Smooth muscle cell (in vitro differentiated cells): Measurements from ENCODE around the gene SH3RF3. TPM values are rescaled to one million over a fixed set of nuclear protein-coding genes. Genes with fewer than 3 reads are reported as not detected.

ENCODE experiments used
- DNase-seq: peaks from one replicate; lab custom pipeline; 2025; ENCODE audit not compliant: unreplicated experiment; lab: John Stamatoyannopoulos, UW
- H2AFZ ChIP-seq: fragments of 200-600 bp; sonication (generic); 2 replicates; pipeline ENCODE4 v1.6.0; 2016; ENCODE audit warnings: antibody characterized with exemption, low read depth, mild to moderate bottlenecking
- H3F3A ChIP-seq: fragments of 200-600 bp; sonication (generic); 2 replicates; pipeline ENCODE4 v1.6.0; 2017; ENCODE audit warnings: antibody characterized with exemption, low read depth
- H3K27ac ChIP-seq: fragments of 200-600 bp; sonication (generic); 2 replicates; pipeline ENCODE4 v1.5.1; 2016; ENCODE audit warnings: low read depth, mild to moderate bottlenecking
- H3K27me3 ChIP-seq: fragments of 200-600 bp; sonication (generic); 2 replicates; pipeline ENCODE4 v1.6.1; 2016; ENCODE audit warnings: low read depth, mild to moderate bottlenecking
- H3K36me3 ChIP-seq: fragments of 200-600 bp; sonication (generic); 2 replicates; pipeline ENCODE4 v1.5.1; 2016; ENCODE audit warnings: low read depth
- H3K4me1 ChIP-seq: fragments of 200-600 bp; sonication (generic); 2 replicates; pipeline ENCODE4 v1.5.1; 2016; ENCODE audit warnings: low read depth
- H3K4me2 ChIP-seq: fragments of 200-600 bp; sonication (generic); 2 replicates; pipeline ENCODE4 v1.6.0; 2016; ENCODE audit warnings: mild to moderate bottlenecking
- H3K4me3 ChIP-seq: fragments of 200-600 bp; sonication (generic); 2 replicates; pipeline ENCODE4 v1.5.1; 2016; ENCODE audit warnings: mild to moderate bottlenecking
- H3K79me2 ChIP-seq: fragments of 200-600 bp; sonication (generic); 2 replicates; pipeline ENCODE4 v1.6.0; 2016; ENCODE audit warnings: low read depth, mild to moderate bottlenecking
- H3K9ac ChIP-seq: fragments of 200-600 bp; sonication (generic); 2 replicates; pipeline ENCODE4 v1.6.0; 2016; ENCODE audit warnings: low read depth
- H3K9me3 ChIP-seq: fragments of 200-600 bp; sonication (generic); replicated peaks from 2 replicates; pipeline ENCODE4 v1.5.1; 2016; ENCODE audit warnings: low read depth
- H4K20me1 ChIP-seq: fragments of 200-600 bp; sonication (generic); 2 replicates; pipeline ENCODE4 v1.6.0; 2016; ENCODE audit warnings: low read depth
- CTCF ChIP-seq: fragments of 200-600 bp; sonication (generic); IDR thresholded peaks from 2 replicates; pipeline ENCODE4 v1.5.1; 2017; ENCODE audit warnings: borderline replicate concordance, mild to moderate bottlenecking, antibody characterized with exemption; ENCODE audit not compliant: insufficient read depth, poor library complexity, severe bottlenecking
- WGBS: methylation state at CpG from one replicate; pipeline ENCODE4 v1.1.7; 2016; ENCODE audit warnings: low lambda C conversion rate; 5-methylcytosine and 5-hydroxymethylcytosine counted together
- polyA plus RNA-seq: library from polyadenylated mRNA; unstranded; fragments of >200 nt; fragmentation: Nextera tagmentation; extraction: Ambion mirVana; gene quantifications from 2 replicates; pipeline ENCODE4 v1.2.1, GENCODE V29; 2016
- total RNA-seq: library from RNA; depleted of rRNA; stranded (reverse); fragments of >200 nt; gene quantifications from 2 replicates; pipeline ENCODE4 v1.2.3, GENCODE V29; 2014

Gene SH3RF3
- total and polyA plus RNA-seq, 2 experiments from 2014 or later: 6.6 to 11.8 TPM

GRCh38 chr2:109466674-109467575 is 337.9 kb downstream of the SH3RF3 start:
- Histone ChIP-seq H3K27ac (peak overlapping the region; percentile 90), H3K9me3 (no peaks in the 10 kb centered on the region), H3K4me3 (no peak overlapping the region), H3K79me2 (no peaks in the 10 kb centered on the region), H3K4me2 (peak overlapping the region; percentile 57), H4K20me1 (no peaks in the 10 kb centered on the region), H2AFZ (no peak overlapping the region), H3K36me3 (no peaks in the 10 kb centered on the region), H3K9ac (peak overlapping the region; percentile 60), H3F3A (peaks cover 20% of the 10 kb centered on the region), H3K27me3 (no peaks in the 10 kb centered on the region), H3K4me1 (peaks cover 6% of the 10 kb centered on the region)
- TF ChIP-seq CTCF: no peak
- no peak for DNase-seq
- 47% methylated on average over 8 of the region's 8 CpGs for WGBS

DNA sequence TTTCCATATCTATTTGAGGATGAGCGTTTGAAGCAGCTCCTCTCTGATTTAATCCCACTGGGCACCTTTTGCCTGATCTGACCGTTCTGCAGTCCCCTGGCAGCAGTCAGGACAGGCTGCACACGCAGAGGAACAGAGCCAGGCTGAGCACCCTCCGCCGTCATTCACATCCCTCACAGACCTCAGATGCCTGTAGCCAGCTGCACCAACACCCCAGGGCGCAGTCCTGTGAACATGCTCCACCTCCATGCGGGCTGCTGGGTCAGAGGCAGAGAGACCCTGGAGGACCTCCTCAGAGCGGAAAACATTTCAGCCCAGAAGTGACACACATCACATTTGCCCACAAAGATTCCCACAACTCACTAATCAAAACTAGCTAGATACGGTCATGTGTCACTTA is 338.7 kb downstream of the SH3RF3 start:
- Histone ChIP-seq H3K9ac (peak overlapping the region; percentile 60), H3K27ac (peak overlapping the region; percentile 90), H3K79me2 (no peaks in the 10 kb centered on the region), H3K9me3 (no peaks in the 10 kb centered on the region), H3K4me3 (no peak overlapping the region), H3K4me1 (peaks cover 10% of the 10 kb centered on the region), H3F3A (peaks cover 20% of the 10 kb centered on the region), H2AFZ (no peak overlapping the region), H4K20me1 (no peaks in the 10 kb centered on the region), H3K4me2 (peak overlapping the region; percentile 57), H3K36me3 (no peaks in the 10 kb centered on the region), H3K27me3 (no peaks in the 10 kb centered on the region)
- WGBS: 70% methylated on average over 9 of the region's 9 CpGs
- no peak for TF ChIP-seq CTCF
- no peak for DNase-seq

DNA sequence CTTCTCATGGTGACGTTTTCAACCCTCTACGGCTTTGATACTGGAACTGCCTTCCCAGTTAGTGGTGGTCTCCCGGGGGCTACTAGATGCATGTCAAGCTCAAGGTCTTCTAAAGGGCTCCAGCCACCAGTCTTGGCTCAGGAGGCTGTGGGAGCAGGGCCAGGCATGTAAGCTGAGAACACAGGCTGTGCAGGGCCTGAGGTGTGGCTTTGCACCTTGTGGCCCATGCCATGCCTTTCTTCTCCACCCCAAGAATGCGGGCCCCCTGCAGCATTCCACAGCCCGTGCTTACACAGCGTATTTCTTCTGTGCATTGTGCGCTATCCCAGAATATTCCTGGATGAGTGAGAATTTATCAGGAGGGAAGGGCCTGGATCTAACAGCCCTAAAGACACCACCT is 339.9 kb downstream of the SH3RF3 start:
- H3K27ac ChIP-seq: peak overlapping the region; percentile 75
- H2AFZ ChIP-seq: no peak overlapping the region
- H3K27me3 ChIP-seq: no peaks in the 10 kb centered on the region
- no peak overlapping the region for H3K9ac ChIP-seq
- H3F3A ChIP-seq: peaks cover 20% of the 10 kb centered on the region
- H4K20me1 ChIP-seq: no peaks in the 10 kb centered on the region
- H3K4me3 ChIP-seq: no peak overlapping the region
- DNase-seq: no peak
- H3K4me2 ChIP-seq: no peak overlapping the region
- no peaks in the 10 kb centered on the region for H3K36me3 ChIP-seq
- WGBS: 86% methylated on average over 7 of the region's 7 CpGs
- no peaks in the 10 kb centered on the region for H3K9me3 ChIP-seq
- H3K4me1 ChIP-seq: peaks cover 12% of the 10 kb centered on the region
- H3K79me2 ChIP-seq: no peaks in the 10 kb centered on the region
- no peak for TF ChIP-seq CTCF

GRCh38 chr2:109471658-109472057 is 342.7 kb downstream of the SH3RF3 start:
- Histone ChIP-seq H2AFZ (no peak overlapping the region), H3K4me1 (peaks cover 12% of the 10 kb centered on the region), H4K20me1 (no peaks in the 10 kb centered on the region), H3K79me2 (no peaks in the 10 kb centered on the region), H3K9me3 (no peaks in the 10 kb centered on the region), H3K27ac (no peak overlapping the region), H3K27me3 (no peaks in the 10 kb centered on the region), H3K36me3 (no peaks in the 10 kb centered on the region), H3K4me3 (no peak overlapping the region), H3K4me2 (no peak overlapping the region), H3K9ac (no peak overlapping the region), H3F3A (peaks cover 20% of the 10 kb centered on the region)
- no peak for TF ChIP-seq CTCF
- WGBS: 56% methylated on average over 3 of the region's 3 CpGs
- DNase-seq: no peak
